HepG2 (cell line): ENCODE measurements around the gene PAN3. TPM values are rescaled to one million over a fixed set of nuclear protein-coding genes. Genes with fewer than 3 reads are reported as not detected.

Experiments used
- ATAC-seq: fragments of 200-7000 bp; cut with Tn5 transposase; 3 replicates; pipeline ENCODE4 v1.9.1; 2020; ENCODE audit warnings: mild to moderate bottlenecking, moderate library complexity
- BruUV-seq: library from RNA; stranded (reverse); fragments of 400-500 nt; replicated peaks from 2 replicates; lab custom pipeline; 2021; lab: Mats Ljungman, UMichigan
- CTCF ChIA-PET: fragments of 300-600 bp; formaldehyde crosslinking; extraction: SDS; loops from one replicate; lab custom pipeline; 2021; ENCODE audit warnings: low total read pairs, inconsistent platforms, low intra/inter-chr PET ratio; lab: Yijun Ruan, JAX
- POLR2A ChIA-PET: fragments of 350-600 bp; sonication (Branson Sonifier 250); formaldehyde crosslinking; loops from one replicate; lab custom pipeline; 2020; ENCODE audit warnings: antibody characterized with exemption, inconsistent platforms; lab: Yijun Ruan, JAX
- DNase-seq: peaks from one replicate; pipeline ENCODE4 v3.0.0-alpha.2; 2015; ENCODE audit warnings: low spot score
- FAIRE-seq: peaks from 3 replicates; lab custom pipeline; 2011; peaks lifted over from hg19 to GRCh38; lab: Jason Lieb, UNC
- H2AFZ ChIP-seq: one replicate; pipeline ENCODE4 v1.6.1; 2011; ENCODE audit warnings: low read length, inconsistent platforms
- H3K27ac ChIP-seq: fragments of 300-600 bp; 3 replicates; pipeline ENCODE4 v1.8.0; 2011; ENCODE audit warnings: mixed run types, mild to moderate bottlenecking, mixed read lengths, low read length, inconsistent platforms; ENCODE audit not compliant: insufficient read depth; ENCODE audit errors: extremely low read length
- H3K27me3 ChIP-seq, 2 experiments: fragments of 200-600 bp in 1 of 2; 2 replicates in 1 of 2; 3 replicates in 1 of 2; pipeline versions ENCODE4 v1.6.0 to v1.8.0; 2011; ENCODE audit warnings: low read length in 2 of 2, mild to moderate bottlenecking in 2 of 2, moderate library complexity in 2 of 2, inconsistent platforms in 1 of 2; ENCODE audit not compliant: insufficient read depth in 2 of 2, control insufficient read depth in 1 of 2
- H3K36me3 ChIP-seq, 2 experiments: fragments of 200-600 bp in 1 of 2; replicated peaks in 1 of 2; 2 replicates in 1 of 2; 3 replicates in 1 of 2; pipeline versions ENCODE4 v1.5.1 to v1.8.0; 2011; ENCODE audit warnings: low read length in 2 of 2, inconsistent platforms in 1 of 2; ENCODE audit not compliant: insufficient read depth in 2 of 2, control insufficient read depth in 1 of 2
- H3K4me1 ChIP-seq: 2 replicates; pipeline ENCODE4 v1.5.1; 2012; ENCODE audit warnings: low read length, inconsistent platforms; ENCODE audit not compliant: insufficient read depth
- H3K4me2 ChIP-seq: 2 replicates; pipeline ENCODE4 v1.6.0; 2011; ENCODE audit warnings: low read depth, low read length, inconsistent platforms
- H3K4me3 ChIP-seq, 3 experiments: fragments of 200-600 bp in 1 of 3; sonication (generic), shearing (Covaris generic) in 1 of 3; replicated peaks in 1 of 3; 2 replicates each; pipeline ENCODE4 v1.5.1; 2011 to 2016; ENCODE audit warnings: low read length in 3 of 3, inconsistent platforms in 2 of 3, low read depth in 2 of 3, mild to moderate bottlenecking in 2 of 3, control low read depth in 1 of 3, mixed read lengths in 1 of 3; ENCODE audit not compliant: insufficient read depth in 1 of 3
- H3K79me2 ChIP-seq: one replicate; pipeline ENCODE4 v1.6.1; 2011; ENCODE audit warnings: low read length, inconsistent platforms; ENCODE audit not compliant: insufficient read depth
- H3K9ac ChIP-seq: 2 replicates; pipeline ENCODE4 v1.6.0; 2011; ENCODE audit warnings: mild to moderate bottlenecking, low read depth, low read length, inconsistent platforms; ENCODE audit not compliant: insufficient read depth
- H3K9me3 ChIP-seq: 2 replicates; pipeline ENCODE4 v1.5.1; 2012; ENCODE audit warnings: mild to moderate bottlenecking, low read length
- H4K20me1 ChIP-seq: 2 replicates; pipeline ENCODE4 v1.6.0; 2011; ENCODE audit warnings: inconsistent platforms, mild to moderate bottlenecking, low read length, moderate library complexity; ENCODE audit not compliant: insufficient read depth
- HNF4A ChIP-seq: sonication (generic); formaldehyde crosslinking; IDR thresholded peaks from 2 replicates; pipeline ENCODE4 v1.4.0; 2020; ENCODE audit warnings: missing genetic modification reagents
- HNF4G ChIP-seq, 2 experiments: sonication (generic) in 1 of 2; formaldehyde crosslinking in 1 of 2; IDR thresholded peaks; 2 replicates each; pipeline versions ENCODE4 v1.4.0 to v1.6.1; 2011 to 2020; ENCODE audit warnings: borderline replicate concordance in 2 of 2, low read depth in 2 of 2, mild to moderate bottlenecking in 2 of 2, low read length in 1 of 2, missing genetic modification reagents in 1 of 2, moderate library complexity in 1 of 2
- NFAT5 ChIP-seq: sonication (generic); formaldehyde crosslinking; IDR thresholded peaks from 2 replicates; pipeline ENCODE4 v1.4.0; 2020; ENCODE audit warnings: missing genetic modification reagents
- RNF2 ChIP-seq: fragments of 450-650 bp; conservative IDR thresholded peaks from 2 replicates; pipeline ENCODE4 v1.6.1; 2016; ENCODE audit warnings: low read depth
- ZKSCAN1 ChIP-seq: fragments of 150-350 bp; IDR thresholded peaks from 2 replicates; pipeline ENCODE4 v1.6.1; 2014; ENCODE audit warnings: low read length
- ZNF33A ChIP-seq: sonication (generic); formaldehyde crosslinking; IDR thresholded peaks from 2 replicates; pipeline ENCODE4 v1.5.1; 2020; ENCODE audit warnings: missing genetic modification reagents, mild to moderate bottlenecking, moderate library complexity, borderline replicate concordance
- ZNF550 ChIP-seq: sonication (generic); formaldehyde crosslinking; IDR thresholded peaks from 2 replicates; pipeline ENCODE4 v1.4.0; 2020; ENCODE audit warnings: mild to moderate bottlenecking, missing genetic modification reagents, borderline replicate concordance
- WGBS: methylation state at CpG from one replicate; pipeline ENCODE4 v1.1.6; 2017; ENCODE audit warnings: low lambda C conversion rate; 5-methylcytosine and 5-hydroxymethylcytosine counted together
- in situ Hi-C: cut with HindIII; loops from 2 replicates; pipeline ENCODE4 v1.10.0; 2017; ENCODE audit warnings: low pct_unique_long_range_greater_than_20kb; ENCODE audit not compliant: extremely low pct_ligation_motif_present
- intact Hi-C: fragments of 100-400 bp; cut with micrococcal nuclease; formaldehyde crosslinking; loops from one replicate; pipeline ENCODE4 v1.10.0; 2022; ENCODE audit not compliant: unreplicated experiment
- polyA plus RNA-seq, 8 experiments: library from polyadenylated mRNA; depleted of rRNA in 3 of 8; stranded (reverse) in 7 of 8; unstranded in 1 of 8; fragments of >200 nt; fragmentation: Illumina TruSeq in 4 of 8; extraction: Trizol in 4 of 8; gene quantifications; 2 replicates each; pipeline versions ENCODE4 v1.2.1 to v1.2.3, GENCODE V29; 2011 to 2016; ENCODE audit warnings: low read depth in 4 of 8, missing spikeins in 1 of 8, mixed read lengths in 1 of 8; ENCODE audit not compliant: insufficient read depth in 1 of 8
- total RNA-seq, 5 experiments: library from RNA; depleted of rRNA; stranded (reverse); fragments of >200 nt; fragmentation: Illumina TruSeq; extraction: Trizol; gene quantifications; 2 replicates each; pipeline ENCODE4 v1.2.3, GENCODE V29; 2016; ENCODE audit warnings: low read depth in 1 of 5

The PAN3 gene
- total and polyA plus RNA-seq, 2 of the 13 experiments (the other 11 are each of a cell fraction or from before 2014, with no cell fraction given), result 9.7 to 10.6 TPM

- TF ChIP-seq ZNF550 (CRISPR knock-in tag), result no peak
Measured at GRCh38 chr13:28258417-28258816, 120.1 kb downstream of the PAN3 start (continued).

DNA sequence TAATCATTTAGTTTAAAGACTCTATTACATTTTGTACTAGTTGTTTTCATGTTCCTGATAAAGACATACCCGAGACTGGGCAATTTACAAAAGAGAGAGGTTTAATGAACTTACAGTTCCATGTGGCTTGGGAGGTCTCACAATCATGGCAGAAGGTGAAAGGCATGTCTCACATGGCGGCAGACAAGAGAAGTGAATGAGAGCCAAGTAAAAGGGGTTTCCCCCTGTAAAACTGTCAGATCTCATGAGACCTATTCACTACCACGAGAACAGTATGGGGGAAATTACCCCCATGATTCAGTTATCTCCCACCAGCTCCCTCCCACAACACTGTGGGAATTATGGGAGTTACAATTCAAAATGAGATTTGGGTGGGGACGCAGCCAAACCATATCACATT is 129.2 kb downstream of the PAN3 start:
- BruUV-seq, result no TSS peak
- Histone ChIP-seq H3K36me3 (peaks cover 2 to 32% of the 10 kb centered on the region in 2 experiments; a peak in 3 of 5 replicates), H3K27me3 (no peaks in the 10 kb centered on the region), H2AFZ (no peak overlapping the region), H3K79me2 (no peaks in the 10 kb centered on the region), H3K4me2 (no peak overlapping the region), H4K20me1 (no peaks in the 10 kb centered on the region), H3K4me1 (no peaks in the 10 kb centered on the region), H3K9ac (no peak overlapping the region), H3K9me3 (no peaks in the 10 kb centered on the region), H3K4me3 (no peak overlapping the region), H3K27ac (no peak overlapping the region)
- ATAC-seq (no peak), FAIRE-seq (no peak), DNase-seq (no peak)
- in situ Hi-C loops, result no loop called here
- CTCF ChIA-PET, result no interaction called here
- intact Hi-C loops, result no loop called here
- no peak for TF ChIP-seq HNF4G (IDR thresholded peaks at IDR 0.05; ENCODE audit: borderline replicate concordance, low read depth, low read length)
- TF ChIP-seq HNF4G (CRISPR knock-in tag; IDR thresholded peaks at IDR 0.05; ENCODE audit: borderline replicate concordance, low read depth), result no peak
- TF ChIP-seq NFAT5 (CRISPR knock-in tag), result no peak
- TF ChIP-seq RNF2, result no peak
- no peak for TF ChIP-seq ZKSCAN1
- TF ChIP-seq ZNF33A, result no peak
- TF ChIP-seq HNF4A (CRISPR knock-in tag), result no peak
- POLR2A ChIA-PET, result no interaction called here
- WGBS, result 97% methylated on average over 4 of the region's 4 CpGs
